IMR-90 (cell line): ENCODE measurements around the gene ADGRF5. TPM values are rescaled to one million over a fixed set of nuclear protein-coding genes. Genes with fewer than 3 reads are reported as not detected.
A peak's percentile ranks its signal among the peaks of the same experiment; 100 is the strongest.

Experiments
- ATAC-seq: fragments of 200-7000 bp; cut with Tn5 transposase; 2 replicates; pipeline ENCODE4 v1.9.1; 2020; ENCODE audit warnings: low read depth, mild to moderate bottlenecking, moderate library complexity
- BruUV-seq: library from RNA; stranded (reverse); fragments of 400-500 nt; replicated peaks from 2 replicates; lab custom pipeline; 2021; lab: Mats Ljungman, UMichigan
- CTCF ChIA-PET: fragments of 300-600 bp; formaldehyde crosslinking; extraction: SDS; loops from one replicate; lab custom pipeline; 2021; ENCODE audit warnings: antibody characterized with exemption; lab: Yijun Ruan, JAX
- POLR2A ChIA-PET: fragments of 300-600 bp; sonication (Branson Sonifier 250); formaldehyde crosslinking; loops from one replicate; lab custom pipeline; 2022; ENCODE audit warnings: antibody characterized with exemption; ENCODE audit not compliant: unreplicated experiment; lab: Charles Lee
- DNase-seq: peaks from one replicate; pipeline ENCODE4 v3.0.0; 2013
- H2AFZ ChIP-seq: replicated peaks from 2 replicates; pipeline ENCODE3; 2013; ENCODE audit warnings: low read length, mild to moderate bottlenecking; ENCODE audit not compliant: poor library complexity
- H2AK5ac ChIP-seq: 2 replicates; pipeline ENCODE4 v1.6.1; 2013; ENCODE audit warnings: low read depth, low read length, inconsistent platforms
- H2AK9ac ChIP-seq: replicated peaks from 2 replicates; pipeline ENCODE3; 2013; ENCODE audit warnings: mild to moderate bottlenecking, low read depth, low read length, moderate library complexity; ENCODE audit not compliant: poor library complexity
- H2BK120ac ChIP-seq: 2 replicates; pipeline ENCODE4 v1.6.1; 2013; ENCODE audit warnings: low read depth, low read length, inconsistent platforms
- H2BK15ac ChIP-seq: 3 replicates; pipeline ENCODE4 v1.6.1; 2013; ENCODE audit warnings: low read depth, low read length, inconsistent platforms
- H2BK20ac ChIP-seq: 2 replicates; pipeline ENCODE4 v1.6.1; 2013; ENCODE audit warnings: low read depth, mild to moderate bottlenecking, inconsistent platforms, low read length, moderate library complexity
- H2BK5ac ChIP-seq: 2 replicates; pipeline ENCODE4 v1.6.1; 2013; ENCODE audit warnings: mild to moderate bottlenecking, low read depth, low read length, inconsistent platforms; ENCODE audit not compliant: poor library complexity, severe bottlenecking
- H3K14ac ChIP-seq: replicated peaks from 2 replicates; pipeline ENCODE4 v1.6.1; 2013; ENCODE audit warnings: low read depth, low read length, inconsistent platforms
- H3K18ac ChIP-seq: 2 replicates; pipeline ENCODE4 v1.6.1; 2013; ENCODE audit warnings: low read depth, low read length, control low read depth
- H3K23ac ChIP-seq: 2 replicates; pipeline ENCODE4 v1.6.1; 2013; ENCODE audit warnings: low read depth, low read length, inconsistent platforms
- H3K27ac ChIP-seq: 2 replicates; pipeline ENCODE4 v1.5.1; 2013; ENCODE audit warnings: mild to moderate bottlenecking, control low read depth, low read length; ENCODE audit not compliant: insufficient read depth
- H3K27me3 ChIP-seq: 2 replicates; pipeline ENCODE4 v1.6.1; 2013; ENCODE audit warnings: low read length; ENCODE audit not compliant: control insufficient read depth, insufficient read depth
- H3K36me3 ChIP-seq: 2 replicates; pipeline ENCODE4 v1.6.1; 2013; ENCODE audit warnings: low read length, mixed read lengths; ENCODE audit not compliant: control insufficient read depth, insufficient read depth
- H3K4ac ChIP-seq: 2 replicates; pipeline ENCODE4 v1.6.1; 2013; ENCODE audit warnings: low read depth, low read length, inconsistent platforms
- H3K4me1 ChIP-seq: 2 replicates; pipeline ENCODE4 v1.6.1; 2013; ENCODE audit warnings: low read length, mixed read lengths; ENCODE audit not compliant: control insufficient read depth, insufficient read depth
- H3K4me2 ChIP-seq: 2 replicates; pipeline ENCODE4 v1.6.1; 2013; ENCODE audit warnings: low read depth, mild to moderate bottlenecking, control low read depth, low read length, moderate library complexity
- H3K4me3 ChIP-seq: 2 replicates; pipeline ENCODE4 v1.5.1; 2013; ENCODE audit warnings: low read depth, mild to moderate bottlenecking, control low read depth, low read length, moderate library complexity; ENCODE audit not compliant: insufficient read depth
- H3K56ac ChIP-seq: 2 replicates; pipeline ENCODE4 v1.6.1; 2013; ENCODE audit warnings: low read length, inconsistent platforms; ENCODE audit not compliant: insufficient read depth; ENCODE audit errors: extremely low read depth
- H3K79me1 ChIP-seq, 2 experiments: 2 replicates each; pipeline ENCODE4 v1.6.1; 2013; ENCODE audit warnings: low read length in 2 of 2, inconsistent platforms in 1 of 2, low read depth in 1 of 2
- H3K9ac ChIP-seq: 2 replicates; pipeline ENCODE4 v1.6.1; 2013; ENCODE audit warnings: low read depth, low read length, control low read depth
- H3K9me1 ChIP-seq: 2 replicates; pipeline ENCODE4 v1.6.1; 2013; ENCODE audit warnings: low read length, inconsistent platforms; ENCODE audit not compliant: insufficient read depth
- H3K9me3 ChIP-seq: 2 replicates; pipeline ENCODE4 v1.6.1; 2013; ENCODE audit warnings: low read length; ENCODE audit not compliant: control insufficient read depth, insufficient read depth
- H4K20me1 ChIP-seq: 2 replicates; pipeline ENCODE4 v1.6.1; 2013; ENCODE audit warnings: low read length, inconsistent platforms; ENCODE audit not compliant: insufficient read depth
- H4K5ac ChIP-seq: 2 replicates; pipeline ENCODE4 v1.6.1; 2013; ENCODE audit warnings: mild to moderate bottlenecking, low read depth, low read length, control low read depth
- H4K8ac ChIP-seq, 2 experiments: 2 replicates each; pipeline ENCODE4 v1.6.1; 2013; ENCODE audit warnings: low read depth in 2 of 2, low read length in 2 of 2, control low read depth in 1 of 2, inconsistent platforms in 1 of 2
- H4K91ac ChIP-seq: 2 replicates; pipeline ENCODE4 v1.6.1; 2013; ENCODE audit warnings: low read depth, low read length, inconsistent platforms; ENCODE audit not compliant: insufficient read depth
- CEBPB ChIP-seq: IDR thresholded peaks from 2 replicates; pipeline ENCODE4 v1.6.1; 2012; ENCODE audit warnings: low read depth, low read length, improper control_type of control experiment
- RCOR1 ChIP-seq: IDR thresholded peaks from 2 replicates; pipeline ENCODE4 v1.6.1; 2012; ENCODE audit warnings: mild to moderate bottlenecking, low read length, improper control_type of control experiment; ENCODE audit not compliant: insufficient replicate concordance
- WGBS, 2 experiments: methylation state at CpG; one replicate each; pipeline versions ENCODE4 v1.1.5 to v1.1.7; 2013; ENCODE audit warnings: missing lambda C conversion rate in 2 of 2; ENCODE audit not compliant: insufficient read length in 1 of 2; ENCODE audit errors: extremely low coverage in 2 of 2; 5-methylcytosine and 5-hydroxymethylcytosine counted together
- dilution Hi-C: fragments of 300-500 bp; cut with HindIII; formaldehyde crosslinking; loops from one replicate; pipeline ENCODE4 v1.14.3; 2018; ENCODE audit warnings: low sequenced_read_pairs; ENCODE audit not compliant: unreplicated experiment
- in situ Hi-C: fragments of 300-500 bp; cut with MboI; formaldehyde crosslinking; loops from 3 replicates; pipeline ENCODE4 v1.14.3; 2019; ENCODE audit warnings: low sequenced_read_pairs, inconsistent platforms, mixed read lengths
- intact Hi-C: fragments of 100-400 bp; cut with micrococcal nuclease; formaldehyde crosslinking; loops from 2 replicates; pipeline ENCODE4 v1.10.0; 2022
- polyA plus RNA-seq, 3 experiments: library from polyadenylated mRNA; depleted of rRNA; stranded (reverse); fragments of >200 nt; gene quantifications; 2 replicates each; pipeline ENCODE4 v1.2.3, GENCODE V29; 2012; ENCODE audit warnings: low replicate concordance in 1 of 3
- total RNA-seq: library from RNA; depleted of rRNA; stranded (reverse); fragments of >200 nt; gene quantifications from 2 replicates; pipeline ENCODE4 v1.2.3, GENCODE V29; 2012

ADGRF5 gene
- total and polyA plus RNA-seq, 2 of the 4 experiments (the other 2 are of a cell fraction): not detected

GRCh38 chr6:46925563-46926253, 4.0 kb upstream of the ADGRF5 start:
- H3K27me3 ChIP-seq: no peaks in the 10 kb centered on the region
- no peak overlapping the region for H3K27ac ChIP-seq
- DNase-seq: peak; percentile 35
- H4K20me1 ChIP-seq: no peaks in the 10 kb centered on the region
- H3K18ac ChIP-seq: no peak overlapping the region
- H2BK20ac ChIP-seq: no peak overlapping the region
- no TSS peak for BruUV-seq
- H3K79me1 ChIP-seq: no peaks in the 10 kb centered on the region
- no CpG with 5 or more reads among the region's 6 CpGs for WGBS, 2 experiments
- no peaks in the 10 kb centered on the region for H3K9me1 ChIP-seq
- no peak for TF ChIP-seq RCOR1
- peak; percentile 35; the same call in 1 of the 2 replicates for TF ChIP-seq CEBPB
- H3K4me1 ChIP-seq: no peaks in the 10 kb centered on the region
- H4K5ac ChIP-seq: no peak overlapping the region
- no peaks in the 10 kb centered on the region for H3K9me3 ChIP-seq
- ATAC-seq: peak; percentile 53; the same call in 1 of the 2 replicates
- H3K9ac ChIP-seq: no peak overlapping the region
- H2BK120ac ChIP-seq: no peak overlapping the region
- no peak overlapping the region for H2BK15ac ChIP-seq
- dilution Hi-C loops (no loop called here), intact Hi-C loops (no loop called here), in situ Hi-C loops (no loop called here)
- H3K4me3 ChIP-seq: no peak overlapping the region
- H2AFZ ChIP-seq: no peak overlapping the region
- POLR2A ChIA-PET: no interaction called here
- no peak overlapping the region for H3K14ac ChIP-seq
- no peak overlapping the region for H3K4ac ChIP-seq
- H2BK5ac ChIP-seq: no peak overlapping the region
- H3K4me2 ChIP-seq: no peak overlapping the region
- H2AK9ac ChIP-seq: no peak overlapping the region
- H4K8ac ChIP-seq: no peak overlapping the region
- no peaks in the 10 kb centered on the region for H3K36me3 ChIP-seq
- CTCF ChIA-PET: no interaction called here
- no peak overlapping the region for H3K23ac ChIP-seq
- H2AK5ac ChIP-seq: no peak overlapping the region
- H3K56ac ChIP-seq: no peak overlapping the region
- H4K91ac ChIP-seq: no peak overlapping the region
